ENCODE results near the gene ITGB1. TPM values are rescaled to one million over a fixed set of nuclear protein-coding genes. Genes with fewer than 3 reads are reported as not detected.

The ITGB1 gene
- total and polyA plus RNA-seq, 10 donors: 31.5 to 555 (median 316) TPM

- TF ChIP-seq POLR2AphosphoS5 (IDR thresholded peaks at IDR 0.05) (no peak), POLR2A (IDR thresholded peaks at IDR 0.05) (no peak)
- TF ChIP-seq, protein P1, sequence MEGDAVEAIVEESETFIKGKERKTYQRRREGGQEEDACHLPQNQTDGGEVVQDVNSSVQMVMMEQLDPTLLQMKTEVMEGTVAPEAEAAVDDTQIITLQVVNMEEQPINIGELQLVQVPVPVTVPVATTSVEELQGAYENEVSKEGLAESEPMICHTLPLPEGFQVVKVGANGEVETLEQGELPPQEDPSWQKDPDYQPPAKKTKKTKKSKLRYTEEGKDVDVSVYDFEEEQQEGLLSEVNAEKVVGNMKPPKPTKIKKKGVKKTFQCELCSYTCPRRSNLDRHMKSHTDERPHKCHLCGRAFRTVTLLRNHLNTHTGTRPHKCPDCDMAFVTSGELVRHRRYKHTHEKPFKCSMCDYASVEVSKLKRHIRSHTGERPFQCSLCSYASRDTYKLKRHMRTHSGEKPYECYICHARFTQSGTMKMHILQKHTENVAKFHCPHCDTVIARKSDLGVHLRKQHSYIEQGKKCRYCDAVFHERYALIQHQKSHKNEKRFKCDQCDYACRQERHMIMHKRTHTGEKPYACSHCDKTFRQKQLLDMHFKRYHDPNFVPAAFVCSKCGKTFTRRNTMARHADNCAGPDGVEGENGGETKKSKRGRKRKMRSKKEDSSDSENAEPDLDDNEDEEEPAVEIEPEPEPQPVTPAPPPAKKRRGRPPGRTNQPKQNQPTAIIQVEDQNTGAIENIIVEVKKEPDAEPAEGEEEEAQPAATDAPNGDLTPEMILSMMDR (IDR thresholded peaks at IDR 0.05 in 8 of 11, conservative IDR thresholded peaks at IDR 0.05 in 3 of 11): no peak
- peaks cover 47 to 89% (median 78%) of the 10 kb centered on the region in 6 donors for H3K4me1 ChIP-seq
- H3K27ac ChIP-seq: peak overlapping the region; percentile 80 to 95 (median 94)
- intact Hi-C loops (cut with DNase I; ENCODE audit: low total_unique reads): no loop called here
- H3K9me3 ChIP-seq: no peaks in the 10 kb centered on the region
- no peaks in the 10 kb centered on the region for H3K36me3 ChIP-seq
- DNase-seq: peak; percentile 39
- H3K27me3 ChIP-seq (replicated peaks in 1 of 7): no peaks in the 10 kb centered on the region
- WGBS, 5 donors: 45 to 69% (median 51%) methylated on average over 13 of the region's 13 CpGs
- peak overlapping the region; percentile 69 to 94 (median 78) for H3K4me3 ChIP-seq
Observed at GRCh38 chr10:32956365-32957197, 1.4 kb downstream of the ITGB1 start.

GRCh38 chr10:32955790-32956189 is 2.2 kb downstream of the ITGB1 start:
- H3K27me3 ChIP-seq (replicated peaks in 1 of 7): no peaks in the 10 kb centered on the region
- intact Hi-C loops (cut with DNase I; ENCODE audit: low total_unique reads): no loop called here
- peaks cover 44 to 89% (median 77%) of the 10 kb centered on the region in 6 donors for H3K4me1 ChIP-seq
- H3K9me3 ChIP-seq: no peaks in the 10 kb centered on the region
- TF ChIP-seq POLR2AphosphoS5 (IDR thresholded peaks at IDR 0.05) (no peak), POLR2A (IDR thresholded peaks at IDR 0.05) (no peak)
- TF ChIP-seq, protein P1 (IDR thresholded peaks at IDR 0.05 in 8 of 11, conservative IDR thresholded peaks at IDR 0.05 in 3 of 11): no peak
- DNase-seq: no peak
- peak overlapping the region in 7 of 8 donors; percentile 30 to 95 (median 94) for H3K27ac ChIP-seq
- 8 to 34% (median 14%) methylated on average over 1 of the region's 1 CpG for WGBS, 5 donors
- peak overlapping the region in 6 of 8 donors; percentile 69 to 94 (median 82) for H3K4me3 ChIP-seq
- H3K36me3 ChIP-seq: no peaks in the 10 kb centered on the region

DNA sequence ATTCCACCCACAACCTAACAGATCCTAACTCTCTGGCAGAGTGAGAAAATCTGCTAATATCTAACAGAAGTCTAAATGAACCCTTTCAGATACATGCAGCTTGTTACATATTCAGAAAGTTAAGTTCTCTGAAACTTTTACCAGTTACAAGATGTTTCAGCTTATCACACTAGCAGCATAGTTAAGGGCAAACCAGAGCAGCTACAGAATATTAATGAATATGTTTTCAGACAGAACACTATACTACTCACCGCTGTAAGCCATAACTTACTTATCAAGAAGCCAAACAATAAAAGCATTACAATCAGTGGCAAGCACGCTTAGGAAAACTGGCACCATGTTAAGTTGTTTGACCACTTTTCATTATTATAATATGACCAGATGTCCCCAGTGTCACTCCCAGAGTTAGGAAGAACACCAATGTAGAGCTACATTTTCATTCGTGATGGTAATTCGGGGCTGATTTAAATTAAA is 2.7 kb downstream of the ITGB1 start:
- peak overlapping the region in 7 of 8 donors; percentile 30 to 95 (median 94) for H3K27ac ChIP-seq
- peaks cover 46 to 89% (median 77%) of the 10 kb centered on the region in 6 donors for H3K4me1 ChIP-seq
- H3K27me3 ChIP-seq (replicated peaks in 1 of 7): no peaks in the 10 kb centered on the region
- 45 to 74% (median 71%) methylated on average over 4 of the region's 4 CpGs for WGBS, 5 donors
- DNase-seq: no peak
- H3K4me3 ChIP-seq: peak overlapping the region in 6 of 8 donors; percentile 6 to 94 (median 76)
- intact Hi-C loops (cut with DNase I; ENCODE audit: low total_unique reads): no loop called here
- no peaks in the 10 kb centered on the region for H3K9me3 ChIP-seq
- TF ChIP-seq POLR2A (IDR thresholded peaks at IDR 0.05) (no peak), POLR2AphosphoS5 (IDR thresholded peaks at IDR 0.05) (no peak)
- TF ChIP-seq, protein P1 (IDR thresholded peaks at IDR 0.05 in 8 of 11, conservative IDR thresholded peaks at IDR 0.05 in 3 of 11): no peak
- H3K36me3 ChIP-seq: no peaks in the 10 kb centered on the region
